Pancreas (tissue), 10 donors: ENCODE measurements around the gene TFDP2. TPM values are rescaled to one million over a fixed set of nuclear protein-coding genes. Genes with fewer than 3 reads are reported as not detected.

Experiments
- ATAC-seq, 4 donors: fragments of 200-7000 bp; cut with Tn5 transposase; one replicate each; pipeline versions ENCODE4 v1.8.0 to v1.9.1; 2020; ENCODE audit warnings: mild to moderate bottlenecking in 4 of 4, moderate library complexity in 4 of 4
- DNase-seq, 6 donors: peaks; one replicate each; pipeline ENCODE4 v3.0.0-alpha.2; 2020
- FAIRE-seq: peaks from 2 replicates; lab custom pipeline; 2012; peaks lifted over from hg19 to GRCh38; lab: Jason Lieb, UNC
- H3K27ac ChIP-seq, 4 donors: fragments of 200-600 bp; sonication (generic); 1 replicate in 3 of 4; 2 replicates in 1 of 4; pipeline versions ENCODE4 v1.5.0 to v1.8.0; 2020
- H3K27me3 ChIP-seq, 4 donors: fragments of 200-600 bp; one replicate each; pipeline ENCODE4 v1.8.0; 2021
- H3K36me3 ChIP-seq, 3 donors: fragments of 200-600 bp; sonication (generic) in 1 of 3; one replicate each; pipeline versions ENCODE4 v1.5.0 to v1.8.0; 2020 to 2021
- H3K4me1 ChIP-seq, 3 donors: fragments of 200-600 bp; one replicate each; pipeline ENCODE4 v1.8.0; 2021
- H3K4me3 ChIP-seq, 4 donors: fragments of 200-600 bp; sonication (generic) in 2 of 4; one replicate each; pipeline versions ENCODE4 v1.5.0 to v1.8.0; 2020 to 2021
- H3K9me3 ChIP-seq, 4 donors: fragments of 200-600 bp; one replicate each; pipeline ENCODE4 v1.8.0; 2021
- CTCF ChIP-seq, 4 donors: fragments of 200-600 bp; sonication (generic) in 3 of 4; IDR thresholded peaks; one replicate each; pipeline versions ENCODE4 v1.5.0 to v1.8.0; 2021; ENCODE audit warnings: antibody characterized with exemption in 4 of 4
- WGBS, 2 donors: extraction: QIAGEN DNeasy Blood & Tissue Kit; methylation state at CpG; one replicate each; pipeline ENCODE4 v1.1.7; 2013; 5-methylcytosine and 5-hydroxymethylcytosine counted together
- intact Hi-C, 3 donors: fragments of 100-400 bp; cut with DNase I; formaldehyde crosslinking; loops; one replicate each; pipeline versions ENCODE4 v1.11.1 to v1.14.2; 2022
- polyA plus RNA-seq, 2 donors: library from polyadenylated mRNA; stranded (reverse); fragments of 200-250 nt; gene quantifications; one replicate each; pipeline ENCODE4 v1.2.3, GENCODE V29; 2013
- total RNA-seq, 6 donors: library from RNA; stranded (reverse); fragmentation: NEBNext Ultra II Directional in 4 of 6; extraction: Animal tissue kit (Norgen Biotek cat#: 25700) in 4 of 6; gene quantifications; one replicate each; pipeline versions ENCODE4 v1.2.1 to v1.2.4, GENCODE V29; 2021 to 2023
- donor health status: healthy with polysubstance abuse.
- donor health status: DM: no; HTN: no; CAD: no; lungs with moderate emphysema.
- donor health status: DM: no; HTN: no; CAD: no.
- donor health status: control.
- donor health status: control.
- donor health status: Bipolar disorder and iron deficiency.
- donor health status: DM: yes; HTN: yes; CAD: no.
- donor health status: DM: no; HTN: no; CAD: no.
- donor health status: DM: no; HTN: no; CAD: no.
- donor health status: DM: yes; HTN: yes; CAD: no.

Gene TFDP2
- total and polyA plus RNA-seq, 8 donors, result 4.6 to 25.7 (median 16.8) TPM

GRCh38 chr3:141905129-141905528, 244.2 kb downstream of the TFDP2 start:
- no peak for FAIRE-seq

GRCh38 chr3:141904203-141904602, 245.1 kb downstream of the TFDP2 start:
- Histone ChIP-seq H3K9me3 (no peaks in the 10 kb centered on the region), H3K36me3 (peaks cover 0 to 2% (median 0%) of the 10 kb centered on the region in 3 donors), H3K4me3 (no peak overlapping the region), H3K4me1 (no peaks in the 10 kb centered on the region), H3K27me3 (no peaks in the 10 kb centered on the region), H3K27ac (no peak overlapping the region)
- WGBS, 2 donors, result 85 to 89% methylated on average over 4 of the region's 4 CpGs
- intact Hi-C loops, result no loop called here
- FAIRE-seq (no peak), ATAC-seq (no peak), DNase-seq (no peak)
- no peak for TF ChIP-seq CTCF (IDR thresholded peaks at IDR 0.05)

More at GRCh38 chr3:141905129-141905528, 244.2 kb downstream of the TFDP2 start:
- Histone ChIP-seq H3K4me1 (no peaks in the 10 kb centered on the region), H3K27me3 (no peaks in the 10 kb centered on the region), H3K9me3 (no peaks in the 10 kb centered on the region), H3K4me3 (no peak overlapping the region), H3K27ac (no peak overlapping the region), H3K36me3 (peaks cover 0 to 2% (median 0%) of the 10 kb centered on the region in 3 donors)
- DNase-seq (no peak), ATAC-seq (no peak)
- intact Hi-C loops, result no loop called here
- 83 to 94% methylated on average over 2 of the region's 2 CpGs for WGBS, 2 donors
- no peak for TF ChIP-seq CTCF (IDR thresholded peaks at IDR 0.05)

- intact Hi-C loops, result no loop called here
- no peaks in the 10 kb centered on the region for H3K36me3 ChIP-seq
- whole genome bisulfite sequencing, 2 donors, result 84 to 93% methylated on average over 2 of the region's 2 CpGs
- H3K27ac ChIP-seq, result no peak overlapping the region
- H3K27me3 ChIP-seq, result no peaks in the 10 kb centered on the region
- no peaks in the 10 kb centered on the region for H3K4me1 ChIP-seq
- no peak overlapping the region for H3K4me3 ChIP-seq
- no peak for TF ChIP-seq CTCF (IDR thresholded peaks at IDR 0.05)
- no peaks in the 10 kb centered on the region for H3K9me3 ChIP-seq
- DNase-seq, result no peak
- no peak for FAIRE-seq
- no peak for ATAC-seq
Measured at GRCh38 chr3:141901914-141902313, 247.4 kb downstream of the TFDP2 start.

- H3K4me3 ChIP-seq, result no peak overlapping the region
- DNase-seq, result no peak
- no peaks in the 10 kb centered on the region for H3K27me3 ChIP-seq
- no peak for TF ChIP-seq CTCF (IDR thresholded peaks at IDR 0.05)
- no peak for FAIRE-seq
- no peaks in the 10 kb centered on the region for H3K9me3 ChIP-seq
- no peak overlapping the region for H3K27ac ChIP-seq
- no peaks in the 10 kb centered on the region for H3K4me1 ChIP-seq
- intact Hi-C loops, result no loop called here
- 97 to 98% methylated on average over 3 of the region's 3 CpGs for WGBS, 2 donors
- no peaks in the 10 kb centered on the region for H3K36me3 ChIP-seq
- no peak for ATAC-seq
Measured at GRCh38 chr3:141900343-141900742, 249.0 kb downstream of the TFDP2 start.

GRCh38 chr3:141898908-141899307, 250.4 kb downstream of the TFDP2 start:
- Histone ChIP-seq H3K4me3 (no peak overlapping the region), H3K4me1 (no peaks in the 10 kb centered on the region), H3K27me3 (no peaks in the 10 kb centered on the region), H3K27ac (no peak overlapping the region), H3K36me3 (no peaks in the 10 kb centered on the region), H3K9me3 (no peaks in the 10 kb centered on the region)
- ATAC-seq (no peak), FAIRE-seq (no peak), DNase-seq (no peak)
- no peak for TF ChIP-seq CTCF (IDR thresholded peaks at IDR 0.05)
- intact Hi-C loops, result no loop called here
- 97 to 98% methylated on average over 1 of the region's 1 CpG for WGBS, 2 donors
